GM12878 (cell line): ENCODE measurements around the gene SYNRG.

Experiments
- DPF2 ChIP-seq: fragments of 450-650 bp; IDR thresholded peaks from 2 replicates; pipeline ENCODE4 v1.6.1; 2017; ENCODE audit warnings: mild to moderate bottlenecking
- EP300 ChIP-seq, 2 experiments: fragments of 150-350 bp in 1 of 2; IDR thresholded peaks; 2 replicates each; pipeline ENCODE4 v1.6.1; 2011 to 2012; ENCODE audit warnings: low read depth in 2 of 2, low read length in 2 of 2, borderline replicate concordance in 1 of 2, improper control_type of control experiment in 1 of 2, inconsistent platforms in 1 of 2; ENCODE audit not compliant: control insufficient read depth in 1 of 2
- IKZF1 ChIP-seq: fragments of 450-650 bp; conservative IDR thresholded peaks from 2 replicates; pipeline ENCODE4 v1.6.1; 2017; ENCODE audit warnings: antibody characterized with exemption, mild to moderate bottlenecking
- NR2C2 ChIP-seq: IDR thresholded peaks from 2 replicates; pipeline ENCODE4 v1.6.1; 2011; ENCODE audit warnings: borderline replicate concordance, low read depth; ENCODE audit not compliant: control insufficient read depth, insufficient read length
- POLR2A ChIP-seq: IDR thresholded peaks from 2 replicates; pipeline ENCODE4 v1.6.1; 2011; ENCODE audit warnings: low read depth, mild to moderate bottlenecking, low read length
- POLR2AphosphoS5 ChIP-seq: IDR thresholded peaks from 2 replicates; pipeline ENCODE4 v1.6.1; 2011; ENCODE audit warnings: mild to moderate bottlenecking, low read length, inconsistent platforms
- RCOR1 ChIP-seq: conservative IDR thresholded peaks from 2 replicates; pipeline ENCODE4 v1.6.1; 2012; ENCODE audit warnings: low read depth, low read length, improper control_type of control experiment
- SPI1 ChIP-seq: IDR thresholded peaks from 2 replicates; pipeline ENCODE4 v1.6.1; 2011; ENCODE audit warnings: low read depth, mild to moderate bottlenecking, low read length, moderate library complexity, borderline replicate concordance; ENCODE audit not compliant: insufficient read depth
- TF ChIP-seq, protein P1 (sequence below), 3 experiments: IDR thresholded peaks in 2 of 3; conservative IDR thresholded peaks in 1 of 3; 2 replicates each; pipeline ENCODE4 v1.5.1; 2011; ENCODE audit warnings: low read depth in 3 of 3, low read length in 3 of 3, mild to moderate bottlenecking in 3 of 3, control low read depth in 2 of 3, moderate library complexity in 2 of 3, inconsistent platforms in 1 of 3, mixed read lengths in 1 of 3; ENCODE audit not compliant: control insufficient read depth in 2 of 3, insufficient read depth in 1 of 3; ENCODE audit errors: extremely low read depth in 1 of 3
- TF ChIP-seq, protein P2 (sequence below): IDR thresholded peaks from 2 replicates; pipeline ENCODE4 v1.6.1; 2012; ENCODE audit warnings: improper control_type of control experiment, low read depth, low read length; ENCODE audit not compliant: insufficient replicate concordance
- TF ChIP-seq, protein P3 (sequence below): fragments of 450-650 bp; IDR thresholded peaks from 2 replicates; pipeline ENCODE4 v1.6.1; 2016; ENCODE audit warnings: mild to moderate bottlenecking, moderate library complexity, borderline replicate concordance
- TF ChIP-seq, protein P4 (sequence below): IDR thresholded peaks from 2 replicates; pipeline ENCODE4 v1.6.1; 2012; ENCODE audit warnings: low read depth, low read length, improper control_type of control experiment

DNA sequence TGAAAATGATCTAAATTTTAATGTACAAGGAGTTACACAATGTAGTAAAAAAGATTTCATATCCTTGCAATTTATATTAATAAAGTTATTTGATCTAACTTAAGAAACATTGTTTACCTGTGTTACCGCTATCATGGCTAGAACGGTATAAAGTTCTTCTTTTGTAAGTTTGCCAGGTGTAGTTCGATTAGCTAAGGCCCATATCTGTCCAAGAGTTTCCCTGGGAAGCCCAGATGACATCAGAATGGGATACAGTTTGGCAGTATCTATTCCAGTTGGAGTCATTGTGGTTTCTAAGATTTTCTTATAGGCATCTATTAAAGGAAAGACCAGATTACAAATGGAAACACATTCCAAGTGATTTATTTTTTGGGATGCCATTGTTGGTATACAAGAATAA, 37.5 kb downstream of the SYNRG start:
- TF ChIP-seq RCOR1: no peak
- TF ChIP-seq, protein P1, sequence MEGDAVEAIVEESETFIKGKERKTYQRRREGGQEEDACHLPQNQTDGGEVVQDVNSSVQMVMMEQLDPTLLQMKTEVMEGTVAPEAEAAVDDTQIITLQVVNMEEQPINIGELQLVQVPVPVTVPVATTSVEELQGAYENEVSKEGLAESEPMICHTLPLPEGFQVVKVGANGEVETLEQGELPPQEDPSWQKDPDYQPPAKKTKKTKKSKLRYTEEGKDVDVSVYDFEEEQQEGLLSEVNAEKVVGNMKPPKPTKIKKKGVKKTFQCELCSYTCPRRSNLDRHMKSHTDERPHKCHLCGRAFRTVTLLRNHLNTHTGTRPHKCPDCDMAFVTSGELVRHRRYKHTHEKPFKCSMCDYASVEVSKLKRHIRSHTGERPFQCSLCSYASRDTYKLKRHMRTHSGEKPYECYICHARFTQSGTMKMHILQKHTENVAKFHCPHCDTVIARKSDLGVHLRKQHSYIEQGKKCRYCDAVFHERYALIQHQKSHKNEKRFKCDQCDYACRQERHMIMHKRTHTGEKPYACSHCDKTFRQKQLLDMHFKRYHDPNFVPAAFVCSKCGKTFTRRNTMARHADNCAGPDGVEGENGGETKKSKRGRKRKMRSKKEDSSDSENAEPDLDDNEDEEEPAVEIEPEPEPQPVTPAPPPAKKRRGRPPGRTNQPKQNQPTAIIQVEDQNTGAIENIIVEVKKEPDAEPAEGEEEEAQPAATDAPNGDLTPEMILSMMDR (IDR thresholded peaks at IDR 0.05 in 2 of 3, conservative IDR thresholded peaks at IDR 0.05 in 1 of 3; ENCODE audit: control insufficient read depth in 2 of 3, extremely low read depth in 1 of 3, insufficient read depth in 1 of 3, low read depth in 3 of 3, low read length in 3 of 3): no peak
- TF ChIP-seq IKZF1: no peak
- no peak for TF ChIP-seq NR2C2
- no peak for TF ChIP-seq SPI1
- TF ChIP-seq, protein P2, sequence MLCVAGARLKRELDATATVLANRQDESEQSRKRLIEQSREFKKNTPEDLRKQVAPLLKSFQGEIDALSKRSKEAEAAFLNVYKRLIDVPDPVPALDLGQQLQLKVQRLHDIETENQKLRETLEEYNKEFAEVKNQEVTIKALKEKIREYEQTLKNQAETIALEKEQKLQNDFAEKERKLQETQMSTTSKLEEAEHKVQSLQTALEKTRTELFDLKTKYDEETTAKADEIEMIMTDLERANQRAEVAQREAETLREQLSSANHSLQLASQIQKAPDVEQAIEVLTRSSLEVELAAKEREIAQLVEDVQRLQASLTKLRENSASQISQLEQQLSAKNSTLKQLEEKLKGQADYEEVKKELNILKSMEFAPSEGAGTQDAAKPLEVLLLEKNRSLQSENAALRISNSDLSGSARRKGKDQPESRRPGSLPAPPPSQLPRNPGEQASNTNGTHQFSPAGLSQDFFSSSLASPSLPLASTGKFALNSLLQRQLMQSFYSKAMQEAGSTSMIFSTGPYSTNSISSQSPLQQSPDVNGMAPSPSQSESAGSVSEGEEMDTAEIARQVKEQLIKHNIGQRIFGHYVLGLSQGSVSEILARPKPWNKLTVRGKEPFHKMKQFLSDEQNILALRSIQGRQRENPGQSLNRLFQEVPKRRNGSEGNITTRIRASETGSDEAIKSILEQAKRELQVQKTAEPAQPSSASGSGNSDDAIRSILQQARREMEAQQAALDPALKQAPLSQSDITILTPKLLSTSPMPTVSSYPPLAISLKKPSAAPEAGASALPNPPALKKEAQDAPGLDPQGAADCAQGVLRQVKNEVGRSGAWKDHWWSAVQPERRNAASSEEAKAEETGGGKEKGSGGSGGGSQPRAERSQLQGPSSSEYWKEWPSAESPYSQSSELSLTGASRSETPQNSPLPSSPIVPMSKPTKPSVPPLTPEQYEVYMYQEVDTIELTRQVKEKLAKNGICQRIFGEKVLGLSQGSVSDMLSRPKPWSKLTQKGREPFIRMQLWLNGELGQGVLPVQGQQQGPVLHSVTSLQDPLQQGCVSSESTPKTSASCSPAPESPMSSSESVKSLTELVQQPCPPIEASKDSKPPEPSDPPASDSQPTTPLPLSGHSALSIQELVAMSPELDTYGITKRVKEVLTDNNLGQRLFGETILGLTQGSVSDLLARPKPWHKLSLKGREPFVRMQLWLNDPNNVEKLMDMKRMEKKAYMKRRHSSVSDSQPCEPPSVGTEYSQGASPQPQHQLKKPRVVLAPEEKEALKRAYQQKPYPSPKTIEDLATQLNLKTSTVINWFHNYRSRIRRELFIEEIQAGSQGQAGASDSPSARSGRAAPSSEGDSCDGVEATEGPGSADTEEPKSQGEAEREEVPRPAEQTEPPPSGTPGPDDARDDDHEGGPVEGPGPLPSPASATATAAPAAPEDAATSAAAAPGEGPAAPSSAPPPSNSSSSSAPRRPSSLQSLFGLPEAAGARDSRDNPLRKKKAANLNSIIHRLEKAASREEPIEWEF: no peak
- TF ChIP-seq, protein P3, sequence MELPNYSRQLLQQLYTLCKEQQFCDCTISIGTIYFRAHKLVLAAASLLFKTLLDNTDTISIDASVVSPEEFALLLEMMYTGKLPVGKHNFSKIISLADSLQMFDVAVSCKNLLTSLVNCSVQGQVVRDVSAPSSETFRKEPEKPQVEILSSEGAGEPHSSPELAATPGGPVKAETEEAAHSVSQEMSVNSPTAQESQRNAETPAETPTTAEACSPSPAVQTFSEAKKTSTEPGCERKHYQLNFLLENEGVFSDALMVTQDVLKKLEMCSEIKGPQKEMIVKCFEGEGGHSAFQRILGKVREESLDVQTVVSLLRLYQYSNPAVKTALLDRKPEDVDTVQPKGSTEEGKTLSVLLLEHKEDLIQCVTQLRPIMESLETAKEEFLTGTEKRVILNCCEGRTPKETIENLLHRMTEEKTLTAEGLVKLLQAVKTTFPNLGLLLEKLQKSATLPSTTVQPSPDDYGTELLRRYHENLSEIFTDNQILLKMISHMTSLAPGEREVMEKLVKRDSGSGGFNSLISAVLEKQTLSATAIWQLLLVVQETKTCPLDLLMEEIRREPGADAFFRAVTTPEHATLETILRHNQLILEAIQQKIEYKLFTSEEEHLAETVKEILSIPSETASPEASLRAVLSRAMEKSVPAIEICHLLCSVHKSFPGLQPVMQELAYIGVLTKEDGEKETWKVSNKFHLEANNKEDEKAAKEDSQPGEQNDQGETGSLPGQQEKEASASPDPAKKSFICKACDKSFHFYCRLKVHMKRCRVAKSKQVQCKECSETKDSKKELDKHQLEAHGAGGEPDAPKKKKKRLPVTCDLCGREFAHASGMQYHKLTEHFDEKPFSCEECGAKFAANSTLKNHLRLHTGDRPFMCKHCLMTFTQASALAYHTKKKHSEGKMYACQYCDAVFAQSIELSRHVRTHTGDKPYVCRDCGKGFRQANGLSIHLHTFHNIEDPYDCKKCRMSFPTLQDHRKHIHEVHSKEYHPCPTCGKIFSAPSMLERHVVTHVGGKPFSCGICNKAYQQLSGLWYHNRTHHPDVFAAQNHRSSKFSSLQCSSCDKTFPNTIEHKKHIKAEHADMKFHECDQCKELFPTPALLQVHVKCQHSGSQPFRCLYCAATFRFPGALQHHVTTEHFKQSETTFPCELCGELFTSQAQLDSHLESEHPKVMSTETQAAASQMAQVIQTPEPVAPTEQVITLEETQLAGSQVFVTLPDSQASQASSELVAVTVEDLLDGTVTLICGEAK: no peak
- no peak for TF ChIP-seq POLR2A
- no peak for TF ChIP-seq DPF2
- TF ChIP-seq, protein P4, sequence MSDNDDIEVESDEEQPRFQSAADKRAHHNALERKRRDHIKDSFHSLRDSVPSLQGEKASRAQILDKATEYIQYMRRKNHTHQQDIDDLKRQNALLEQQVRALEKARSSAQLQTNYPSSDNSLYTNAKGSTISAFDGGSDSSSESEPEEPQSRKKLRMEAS: no peak
- TF ChIP-seq EP300 (IDR thresholded peaks at IDR 0.05; ENCODE audit: borderline replicate concordance in 1 of 2, control insufficient read depth in 1 of 2, low read depth in 2 of 2, low read length in 2 of 2): no peak
- no peak for TF ChIP-seq POLR2AphosphoS5
